HCT116 (cell line): ENCODE data around the gene PRKACA. TPM values are rescaled to one million over a fixed set of nuclear protein-coding genes. Genes with fewer than 3 reads are reported as not detected.

Experiments used
- ATAC-seq: fragments of 200-7000 bp; cut with Tn5 transposase; 2 replicates; pipeline ENCODE4 v1.9.1; 2020; ENCODE audit warnings: mild to moderate bottlenecking, moderate library complexity
- BruUV-seq: library from RNA; stranded (reverse); fragments of 400-500 nt; replicated peaks from 2 replicates; lab custom pipeline; 2021; lab: Mats Ljungman, UMichigan
- CTCF ChIA-PET: fragments of 300-600 bp; sonication (Branson Sonifier 250); formaldehyde crosslinking; loops from one replicate; lab custom pipeline; 2021; ENCODE audit warnings: antibody characterized with exemption; lab: Charles Lee
- POLR2A ChIA-PET: fragments of 300-600, 350-600 bp; sonication (Branson Sonifier 250); formaldehyde crosslinking; loops from one replicate; lab custom pipeline; 2021; ENCODE audit warnings: antibody characterized with exemption; lab: Charles Lee
- RAD21 ChIA-PET, 2 experiments: fragments of 300-600 bp; sonication (Branson Sonifier 250); formaldehyde crosslinking; loops; one replicate each; lab custom pipeline; 2023; ENCODE audit warnings: low total read pairs in 2 of 2; ENCODE audit not compliant: uncharacterized antibody in 2 of 2, unreplicated experiment in 2 of 2, low non-redundant PET in 1 of 2; lab: Charles Lee
- DNase-seq: peaks from one replicate; pipeline ENCODE4 v3.0.0-alpha.2; 2010; ENCODE audit warnings: low read depth, low spot score
- H2AFZ ChIP-seq: fragments of 200-600 bp; shearing (Covaris generic), sonication (generic); 2 replicates; pipeline ENCODE4 v1.6.1; 2017; ENCODE audit warnings: low read depth, mixed run types, mixed read lengths, antibody characterized with exemption, low read length; ENCODE audit not compliant: poor library complexity, severe bottlenecking
- H3K27ac ChIP-seq: 2 replicates; pipeline ENCODE4 v1.5.1; 2012; ENCODE audit warnings: low read depth, low read length
- H3K27me3 ChIP-seq: fragments of 200-600 bp; sonication (generic); 2 replicates; pipeline ENCODE4 v1.6.1; 2016; ENCODE audit warnings: mixed run types, low read length, mixed read lengths; ENCODE audit not compliant: insufficient read depth
- H3K36me3 ChIP-seq, 2 experiments: fragments of 200-500 bp in 1 of 2; fragments of 200-600 bp in 1 of 2; sonication (Bioruptor generic) in 1 of 2; sonication (generic) in 1 of 2; 2 replicates each; pipeline versions ENCODE4 v1.5.1 to v1.6.1; 2014 to 2016; ENCODE audit warnings: low read length in 2 of 2, inconsistent platforms in 1 of 2, mixed read lengths in 1 of 2, mixed run types in 1 of 2; ENCODE audit not compliant: insufficient read depth in 2 of 2, control insufficient read depth in 1 of 2
- H3K4me1 ChIP-seq, 2 experiments: fragments of 200-600 bp in 1 of 2; sonication (generic) in 1 of 2; 2 replicates each; pipeline versions ENCODE4 v1.5.1 to v1.6.1; 2012 to 2017; ENCODE audit warnings: low read length in 2 of 2, inconsistent platforms in 1 of 2, mild to moderate bottlenecking in 1 of 2, mixed read lengths in 1 of 2, mixed run types in 1 of 2, moderate library complexity in 1 of 2; ENCODE audit not compliant: insufficient read depth in 2 of 2, control insufficient read depth in 1 of 2
- H3K4me2 ChIP-seq: fragments of 200-600 bp; sonication (generic); 2 replicates; pipeline ENCODE4 v1.6.1; 2017; ENCODE audit warnings: mixed run types, low read length, mixed read lengths
- H3K4me3 ChIP-seq, 2 experiments: fragments of 200-600 bp in 1 of 2; sonication (generic) in 1 of 2; replicated peaks in 1 of 2; 2 replicates each; pipeline ENCODE4 v1.5.1; 2011 to 2016; ENCODE audit warnings: low read length in 2 of 2, control low read depth in 1 of 2, low read depth in 1 of 2, mild to moderate bottlenecking in 1 of 2, mixed read lengths in 1 of 2, mixed run types in 1 of 2
- H3K79me2 ChIP-seq: fragments of 200-600 bp; sonication (generic); 2 replicates; pipeline ENCODE4 v1.6.1; 2017; ENCODE audit warnings: mild to moderate bottlenecking, mixed run types, low read length, moderate library complexity, mixed read lengths; ENCODE audit not compliant: insufficient read depth
- H3K9ac ChIP-seq: fragments of 200-600 bp; sonication (generic); 2 replicates; pipeline ENCODE4 v1.6.1; 2016; ENCODE audit warnings: low read length, mixed read lengths
- H3K9me2 ChIP-seq: fragments of 200-600 bp; sonication (generic), shearing (Covaris generic); 2 replicates; pipeline ENCODE4 v1.6.1; 2017; ENCODE audit warnings: mixed run types, mild to moderate bottlenecking, moderate library complexity; ENCODE audit not compliant: insufficient read depth
- H3K9me3 ChIP-seq, 2 experiments: fragments of 200-500 bp in 1 of 2; fragments of 200-600 bp in 1 of 2; sonication (Bioruptor generic) in 1 of 2; sonication (generic) in 1 of 2; 2 replicates each; pipeline ENCODE4 v1.6.1; 2014 to 2017; ENCODE audit warnings: low read length in 2 of 2, mixed read lengths in 2 of 2, inconsistent platforms in 1 of 2, low read depth in 1 of 2, mild to moderate bottlenecking in 1 of 2, mixed run types in 1 of 2, moderate library complexity in 1 of 2; ENCODE audit not compliant: control insufficient read depth in 1 of 2, insufficient read depth in 1 of 2
- H4K20me1 ChIP-seq: fragments of 200-600 bp; sonication (generic), shearing (Covaris generic); 2 replicates; pipeline ENCODE4 v1.6.1; 2017; ENCODE audit warnings: mixed run types, mild to moderate bottlenecking, moderate library complexity; ENCODE audit not compliant: insufficient read depth
- CEBPB ChIP-seq: IDR thresholded peaks from 2 replicates; pipeline ENCODE4 v1.6.1; 2012; ENCODE audit warnings: low read depth
- CTCF ChIP-seq, 3 experiments: fragments of 200-600 bp in 1 of 3; sonication (generic) in 1 of 3; IDR thresholded peaks in 2 of 3; conservative IDR thresholded peaks in 1 of 3; 2 replicates each; pipeline ENCODE4 v1.5.1; 2012 to 2017; ENCODE audit warnings: low read depth in 2 of 3, low read length in 2 of 3, antibody characterized with exemption in 1 of 3, borderline replicate concordance in 1 of 3, control low read depth in 1 of 3, mild to moderate bottlenecking in 1 of 3, mixed read lengths in 1 of 3, mixed run types in 1 of 3, moderate library complexity in 1 of 3; ENCODE audit not compliant: insufficient read depth in 1 of 3
- EGR1 ChIP-seq: IDR thresholded peaks from 2 replicates; pipeline ENCODE4 v1.6.1; 2012; ENCODE audit warnings: low read depth
- ELF1 ChIP-seq: IDR thresholded peaks from 2 replicates; pipeline ENCODE4 v1.6.1; 2012; ENCODE audit warnings: low read depth, borderline replicate concordance
- EZH2 ChIP-seq: fragments of 200-600 bp; sonication (generic); IDR thresholded peaks from 2 replicates; pipeline ENCODE4 v1.6.1; 2017; ENCODE audit warnings: antibody characterized with exemption, mixed run types
- FOSL1 ChIP-seq: IDR thresholded peaks from 2 replicates; pipeline ENCODE4 v1.6.1; 2012; ENCODE audit warnings: low read depth
- JUND ChIP-seq: IDR thresholded peaks from 2 replicates; pipeline ENCODE4 v1.6.1; 2012
- MAX ChIP-seq: IDR thresholded peaks from 2 replicates; pipeline ENCODE4 v1.6.1; 2012
- RAD21 ChIP-seq: IDR thresholded peaks from 2 replicates; pipeline ENCODE4 v1.6.1; 2012; ENCODE audit warnings: low read depth, mild to moderate bottlenecking
- REST ChIP-seq: IDR thresholded peaks from 2 replicates; pipeline ENCODE4 v1.6.1; 2012; ENCODE audit warnings: low read depth
- SIN3A ChIP-seq: IDR thresholded peaks from 2 replicates; pipeline ENCODE4 v1.6.1; 2012; ENCODE audit warnings: low read depth
- YY1 ChIP-seq: IDR thresholded peaks from 2 replicates; pipeline ENCODE4 v1.6.1; 2011; ENCODE audit warnings: low read length, low read depth, moderate library complexity, mild to moderate bottlenecking; ENCODE audit not compliant: insufficient replicate concordance; ENCODE audit errors: extremely low read depth
- ZBTB33 ChIP-seq: IDR thresholded peaks from 2 replicates; pipeline ENCODE4 v1.6.1; 2011; ENCODE audit warnings: mild to moderate bottlenecking, low read length, moderate library complexity; ENCODE audit not compliant: insufficient replicate concordance; ENCODE audit errors: extremely low read depth
- ZNF274 ChIP-seq: fragments of 200-500 bp; sonication (Bioruptor generic); IDR thresholded peaks from 2 replicates; pipeline ENCODE4 v1.6.1; 2014; ENCODE audit warnings: mild to moderate bottlenecking, low read depth, low read length, inconsistent platforms
- intact Hi-C: fragments of 100-400 bp; cut with micrococcal nuclease; formaldehyde crosslinking; loops from 2 replicates; pipeline ENCODE4 v1.10.0; 2022
- total RNA-seq: library from RNA; stranded (reverse); gene quantifications from one replicate; pipeline ENCODE4 v1.2.1, GENCODE V29; 2021; ENCODE audit not compliant: unreplicated experiment

The PRKACA gene
- total RNA-seq, 1 experiment from 2014 or later: 95.7 TPM

GRCh38 chr19:14107581-14108461, 9.7 kb downstream of the PRKACA start:
- H3K9me2 ChIP-seq: no peaks in the 10 kb centered on the region
- BruUV-seq: no TSS peak
- no peak overlapping the region for H3K4me2 ChIP-seq
- DNase-seq (no peak), ATAC-seq (no peak)
- no peak overlapping the region for H3K4me3 ChIP-seq
- H4K20me1 ChIP-seq: no peaks in the 10 kb centered on the region
- H3K36me3 ChIP-seq: peaks cover 0 to 2% of the 10 kb centered on the region in 2 experiments; a peak in 2 of 4 replicates
- CTCF ChIA-PET: no interaction called here
- no peaks in the 10 kb centered on the region for H3K9me3 ChIP-seq
- RAD21 ChIA-PET: no interaction called here
- intact Hi-C loops: no loop called here
- TF ChIP-seq FOSL1: no peak
- TF ChIP-seq MAX: no peak
- no peak for TF ChIP-seq CTCF (IDR thresholded peaks at IDR 0.05 in 2 of 3, conservative IDR thresholded peaks at IDR 0.05 in 1 of 3; ENCODE audit: borderline replicate concordance in 1 of 3, insufficient read depth in 1 of 3, low read depth in 2 of 3, low read length in 2 of 3)
- no peak for TF ChIP-seq ELF1
- TF ChIP-seq EGR1: no peak
- TF ChIP-seq EZH2: no peak
- no peak for TF ChIP-seq ZNF274
- no peak for TF ChIP-seq YY1
- no peak for TF ChIP-seq REST
- no peak for TF ChIP-seq SIN3A
- no peak for TF ChIP-seq CEBPB
- no peak for TF ChIP-seq RAD21
- TF ChIP-seq JUND: no peak
- TF ChIP-seq ZBTB33: no peak
- POLR2A ChIA-PET: no interaction called here
- H3K9ac ChIP-seq: no peak overlapping the region
- H3K27ac ChIP-seq: no peak overlapping the region
- H3K79me2 ChIP-seq: peaks cover 5% of the 10 kb centered on the region; the same call in 1 of the 2 replicates
- peaks cover 4 to 5% of the 10 kb centered on the region in 2 experiments; a peak in 3 of 4 replicates for H3K4me1 ChIP-seq
- no peak overlapping the region for H2AFZ ChIP-seq
- no peaks in the 10 kb centered on the region for H3K27me3 ChIP-seq
